ENCODE data around the gene PADI1. TPM values are rescaled to one million over a fixed set of nuclear protein-coding genes. Genes with fewer than 3 reads are reported as not detected.

The PADI1 gene
- total RNA-seq, 4 donors from 2014 or later, result 0.14 TPM; not detected in 3

GRCh38 chr1:17215545-17215890, 10.6 kb downstream of the PADI1 start:
- Histone ChIP-seq H3K4me1 (no peaks in the 10 kb centered on the region), H3K27ac (no peak overlapping the region), H3K36me3 (no peaks in the 10 kb centered on the region), H3K4me3 (no peak overlapping the region), H3K9me3 (no peaks in the 10 kb centered on the region), H3K27me3 (no peaks in the 10 kb centered on the region)
- TF ChIP-seq CTCF (IDR thresholded peaks at IDR 0.05) (no peak), POLR2A (IDR thresholded peaks at IDR 0.05) (no peak)
- intact Hi-C loops (cut with DNase I; ENCODE audit: low total_unique reads), result no loop called here
- DNase-seq, result no peak

GRCh38 chr1:17216078-17216477, 11.2 kb downstream of the PADI1 start:
- H3K27me3 ChIP-seq, result no peaks in the 10 kb centered on the region
- DNase-seq, result no peak
- H3K27ac ChIP-seq, result no peak overlapping the region
- no peaks in the 10 kb centered on the region for H3K9me3 ChIP-seq
- H3K4me3 ChIP-seq, result no peak overlapping the region
- no peaks in the 10 kb centered on the region for H3K4me1 ChIP-seq
- no peak for TF ChIP-seq CTCF (IDR thresholded peaks at IDR 0.05)
- no peak for TF ChIP-seq POLR2A (IDR thresholded peaks at IDR 0.05)
- intact Hi-C loops (cut with DNase I; ENCODE audit: low total_unique reads), result no loop called here
- H3K36me3 ChIP-seq, result no peaks in the 10 kb centered on the region

GRCh38 chr1:17217607-17218006, 12.7 kb downstream of the PADI1 start:
- no peak overlapping the region for H3K4me3 ChIP-seq
- intact Hi-C loops (cut with DNase I; ENCODE audit: low total_unique reads), result no loop called here
- no peak for DNase-seq
- H3K27me3 ChIP-seq, result no peaks in the 10 kb centered on the region
- TF ChIP-seq POLR2A (IDR thresholded peaks at IDR 0.05) (no peak), CTCF (IDR thresholded peaks at IDR 0.05) (no peak)
- no peaks in the 10 kb centered on the region for H3K4me1 ChIP-seq
- H3K27ac ChIP-seq, result no peak overlapping the region
- H3K9me3 ChIP-seq, result no peaks in the 10 kb centered on the region
- H3K36me3 ChIP-seq, result no peaks in the 10 kb centered on the region

- Histone ChIP-seq H3K27ac (no peak overlapping the region), H3K4me3 (no peak overlapping the region), H3K27me3 (no peaks in the 10 kb centered on the region), H3K36me3 (no peaks in the 10 kb centered on the region), H3K4me1 (no peaks in the 10 kb centered on the region), H3K9me3 (no peaks in the 10 kb centered on the region)
- TF ChIP-seq CTCF (IDR thresholded peaks at IDR 0.05) (no peak), POLR2A (IDR thresholded peaks at IDR 0.05) (no peak)
- intact Hi-C loops (cut with DNase I; ENCODE audit: low total_unique reads), result no loop called here
- DNase-seq, result no peak
These were observed 14.0 kb downstream of the PADI1 start for GRCh38 chr1:17218939-17219338.

DNA sequence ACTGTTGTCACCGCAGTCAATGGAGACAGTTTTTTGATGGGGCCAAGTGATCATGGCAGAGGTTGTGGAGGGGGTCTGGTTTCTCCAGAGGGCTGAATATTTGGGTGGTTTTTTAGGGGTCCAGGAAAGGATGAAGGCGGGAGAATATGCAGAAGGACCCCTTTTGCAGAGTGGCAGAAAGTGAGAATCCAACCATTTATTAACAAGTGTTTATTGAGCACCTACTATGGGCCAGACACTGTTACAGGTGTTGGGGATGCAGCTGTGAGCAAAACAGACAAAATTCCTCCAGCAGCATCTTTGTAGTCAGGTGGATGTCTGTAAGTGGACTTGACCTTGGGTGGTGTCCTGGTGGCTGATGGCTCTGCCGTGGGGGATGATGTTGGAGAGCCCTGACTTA, 15.4 kb downstream of the PADI1 start:
- intact Hi-C loops (cut with DNase I; ENCODE audit: low total_unique reads), result no loop called here
- Histone ChIP-seq H3K9me3 (no peaks in the 10 kb centered on the region), H3K4me3 (no peak overlapping the region), H3K4me1 (no peaks in the 10 kb centered on the region), H3K27ac (no peak overlapping the region), H3K27me3 (no peaks in the 10 kb centered on the region), H3K36me3 (no peaks in the 10 kb centered on the region)
- TF ChIP-seq POLR2A (IDR thresholded peaks at IDR 0.05) (no peak), CTCF (IDR thresholded peaks at IDR 0.05) (no peak)
- DNase-seq, result no peak
